ENCODE results near the gene ATP5ME.

ATP5ME gene

DNA sequence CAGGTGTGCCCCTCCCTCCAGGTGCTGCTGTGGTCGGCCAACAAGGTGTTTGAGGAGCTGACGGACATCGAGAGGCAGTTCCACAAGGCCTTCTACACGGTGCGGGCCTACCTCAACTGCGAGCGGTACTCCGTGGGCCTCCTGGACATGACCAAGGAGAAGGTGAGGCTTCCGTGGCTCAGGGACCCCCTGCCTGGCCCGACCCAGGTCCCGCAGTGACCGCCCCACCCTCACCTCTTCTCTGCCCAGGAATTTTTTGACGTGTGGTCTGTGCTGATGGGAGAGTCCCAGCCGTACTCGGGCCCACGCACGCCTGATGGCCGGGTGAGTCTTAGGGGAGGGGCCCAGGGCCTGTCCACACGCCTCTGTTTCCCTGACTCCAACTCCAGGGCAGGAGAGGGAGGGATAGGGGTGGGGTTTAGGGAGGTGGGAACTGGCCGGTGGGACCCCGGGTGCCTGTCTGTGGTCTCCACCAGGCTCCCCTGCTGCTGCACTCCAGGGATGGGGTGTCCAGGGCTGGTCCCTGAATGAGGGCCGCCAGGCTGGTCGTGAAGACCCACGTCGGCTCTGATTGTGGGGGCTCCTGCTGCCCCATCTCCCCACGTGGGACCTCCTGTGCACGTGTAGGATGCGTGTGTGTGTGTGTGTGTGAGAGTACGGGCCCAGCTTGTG, 20.1 kb downstream of the ATP5ME start:
- TF ChIP-seq RAD21 (IDR thresholded peaks at IDR 0.05; ENCODE audit: low read depth) (no peak), CEBPB (IDR thresholded peaks at IDR 0.05) (no peak), CREB1 (IDR thresholded peaks at IDR 0.05; ENCODE audit: low read depth) (no peak), EP300 (IDR thresholded peaks at IDR 0.05; ENCODE audit: borderline replicate concordance) (no peak), TEAD4 (IDR thresholded peaks at IDR 0.05) (no peak), YY1 (IDR thresholded peaks at IDR 0.05; ENCODE audit: low read depth) (no peak), NFIC (IDR thresholded peaks at IDR 0.05) (no peak), FOXM1 (IDR thresholded peaks at IDR 0.05; ENCODE audit: borderline replicate concordance, low read depth) (no peak), REST (IDR thresholded peaks at IDR 0.05; ENCODE audit: low read depth) (no peak), TAF1 (IDR thresholded peaks at IDR 0.05; ENCODE audit: low read depth) (no peak), ZBTB7A (IDR thresholded peaks at IDR 0.05; ENCODE audit: low read depth) (no peak), TCF12 (IDR thresholded peaks at IDR 0.05; ENCODE audit: low read depth) (no peak), EGR1 (IDR thresholded peaks at IDR 0.05) (no peak)
- TF ChIP-seq, protein P1, sequence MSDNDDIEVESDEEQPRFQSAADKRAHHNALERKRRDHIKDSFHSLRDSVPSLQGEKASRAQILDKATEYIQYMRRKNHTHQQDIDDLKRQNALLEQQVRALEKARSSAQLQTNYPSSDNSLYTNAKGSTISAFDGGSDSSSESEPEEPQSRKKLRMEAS (IDR thresholded peaks at IDR 0.05) = no peak
- TF ChIP-seq, protein P2, sequence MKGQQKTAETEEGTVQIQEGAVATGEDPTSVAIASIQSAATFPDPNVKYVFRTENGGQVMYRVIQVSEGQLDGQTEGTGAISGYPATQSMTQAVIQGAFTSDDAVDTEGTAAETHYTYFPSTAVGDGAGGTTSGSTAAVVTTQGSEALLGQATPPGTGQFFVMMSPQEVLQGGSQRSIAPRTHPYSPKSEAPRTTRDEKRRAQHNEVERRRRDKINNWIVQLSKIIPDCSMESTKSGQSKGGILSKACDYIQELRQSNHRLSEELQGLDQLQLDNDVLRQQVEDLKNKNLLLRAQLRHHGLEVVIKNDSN (IDR thresholded peaks at IDR 0.05) = no peak

DNA sequence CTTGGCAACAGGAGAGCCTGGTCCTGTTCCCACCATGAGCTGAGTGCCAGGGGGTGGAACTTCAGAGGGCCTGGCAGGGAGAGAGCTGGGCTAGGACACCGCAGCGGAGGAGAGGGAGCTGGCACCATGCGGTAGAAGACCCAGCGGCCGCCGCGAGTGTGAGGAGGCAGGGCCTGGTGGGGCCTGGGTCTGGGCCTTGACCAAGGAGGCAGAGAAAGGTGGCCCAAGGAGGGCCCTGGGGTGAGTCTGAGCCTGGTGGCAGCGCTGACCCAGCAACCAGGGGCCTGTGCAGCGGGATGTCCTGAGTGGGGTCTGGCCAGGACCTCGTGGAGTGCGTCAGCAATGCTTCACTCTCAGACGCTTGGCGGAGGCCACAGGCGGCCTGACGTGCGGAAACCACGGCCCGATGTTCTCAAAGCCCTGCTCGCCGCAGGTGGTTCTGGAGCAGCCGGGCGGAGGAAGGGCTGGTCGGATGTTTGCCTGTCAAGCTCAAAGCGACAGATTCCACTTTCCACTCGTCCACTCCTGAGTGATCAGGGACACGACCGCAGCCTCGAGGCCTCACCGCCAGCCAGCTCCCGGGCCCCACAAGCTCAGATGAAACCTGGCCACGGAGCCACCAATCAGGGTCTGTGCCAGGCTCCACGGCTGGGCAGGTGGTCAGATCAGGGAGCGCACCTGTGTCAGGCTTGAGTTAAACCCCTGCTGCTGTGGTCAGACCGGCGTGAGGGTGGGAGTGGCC, 20.8 kb downstream of the ATP5ME start:
- TF ChIP-seq, protein P2 (IDR thresholded peaks at IDR 0.05) = no peak
- TF ChIP-seq EGR1 (IDR thresholded peaks at IDR 0.05) (no peak), EP300 (IDR thresholded peaks at IDR 0.05; ENCODE audit: borderline replicate concordance) (no peak), CEBPB (IDR thresholded peaks at IDR 0.05) (no peak), TCF12 (IDR thresholded peaks at IDR 0.05; ENCODE audit: low read depth) (no peak), TEAD4 (IDR thresholded peaks at IDR 0.05) (no peak)

DNA sequence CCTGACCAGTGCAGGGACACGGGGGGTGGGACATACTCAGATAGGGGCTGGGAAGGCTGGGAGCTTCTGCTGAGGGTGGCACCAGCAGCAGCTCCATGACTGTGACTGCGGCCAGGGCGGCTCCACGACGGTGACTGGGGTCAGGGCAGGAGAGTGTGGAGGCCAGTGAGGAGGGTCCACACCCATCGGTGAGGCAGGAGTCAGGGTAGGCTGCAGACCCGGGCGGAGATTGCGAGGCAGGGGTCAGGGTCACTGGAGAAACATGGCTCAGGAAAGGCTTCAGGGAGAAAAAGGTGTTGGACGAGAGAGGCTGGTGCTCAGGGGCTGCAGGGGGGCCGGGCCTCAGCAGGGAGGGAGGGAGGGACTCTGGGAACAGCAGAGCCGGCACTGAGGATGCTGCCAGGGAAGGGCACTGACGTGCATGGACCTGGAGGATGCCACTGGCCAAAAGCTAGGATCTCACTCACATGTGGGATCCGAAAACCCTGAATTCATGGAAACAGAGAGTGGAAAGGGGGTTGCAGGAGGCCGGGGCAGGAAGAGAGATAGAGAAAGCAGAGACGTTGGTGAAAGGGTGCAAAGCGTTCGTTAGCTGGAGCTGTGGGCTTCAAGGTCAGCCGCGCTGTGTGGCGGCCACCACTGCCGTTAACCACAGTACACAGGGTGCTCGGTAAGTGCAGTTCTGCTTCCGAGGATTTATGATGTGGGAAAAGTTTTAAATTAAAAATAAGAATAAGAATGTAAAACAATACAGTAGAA, 22.0 kb downstream of the ATP5ME start:
- TF ChIP-seq YY1 (IDR thresholded peaks at IDR 0.05; ENCODE audit: low read depth) = no peak
- TF ChIP-seq RAD21 (IDR thresholded peaks at IDR 0.05; ENCODE audit: low read depth) = no peak
- TF ChIP-seq, protein P2 (IDR thresholded peaks at IDR 0.05) = no peak
- TF ChIP-seq, protein P1 (IDR thresholded peaks at IDR 0.05) = no peak

- TF ChIP-seq RAD21 (IDR thresholded peaks at IDR 0.05; ENCODE audit: low read depth) = no peak
- TF ChIP-seq TCF12 (IDR thresholded peaks at IDR 0.05; ENCODE audit: low read depth) = no peak
- TF ChIP-seq ZBTB7A (IDR thresholded peaks at IDR 0.05; ENCODE audit: low read depth) = no peak
- no peak for TF ChIP-seq CREB1 (IDR thresholded peaks at IDR 0.05; ENCODE audit: low read depth)
- TF ChIP-seq TEAD4 (IDR thresholded peaks at IDR 0.05) = no peak
- no peak for TF ChIP-seq CEBPB (IDR thresholded peaks at IDR 0.05)
- TF ChIP-seq FOXM1 (IDR thresholded peaks at IDR 0.05; ENCODE audit: borderline replicate concordance, low read depth) = no peak
These were observed 22.9 kb downstream of the ATP5ME start for GRCh38 chr4:650951-651883.

GRCh38 chr4:650461-650860, 23.6 kb downstream of the ATP5ME start:
- TF ChIP-seq REST (IDR thresholded peaks at IDR 0.05; ENCODE audit: low read depth) = no peak
- no peak for TF ChIP-seq TAF1 (IDR thresholded peaks at IDR 0.05; ENCODE audit: low read depth)
- no peak for TF ChIP-seq FOXM1 (IDR thresholded peaks at IDR 0.05; ENCODE audit: borderline replicate concordance, low read depth)
- TF ChIP-seq CEBPB (IDR thresholded peaks at IDR 0.05) = no peak
- no peak for TF ChIP-seq ZBTB7A (IDR thresholded peaks at IDR 0.05; ENCODE audit: low read depth)
- TF ChIP-seq, protein P2 (IDR thresholded peaks at IDR 0.05) = no peak
- TF ChIP-seq EGR1 (IDR thresholded peaks at IDR 0.05) = no peak

Measured in Ishikawa (cell line).